GM18508 (cell line): ENCODE data around the gene DNMT3B.

Source experiments
- ATAC-seq: cut with Tn5 transposase; IDR thresholded peaks from one replicate; pipeline ENCODE4 v1.9.1; 2021; ENCODE audit warnings: moderate number of reproducible peaks; ENCODE audit not compliant: insufficient read depth, unreplicated experiment

Gene DNMT3B

DNA sequence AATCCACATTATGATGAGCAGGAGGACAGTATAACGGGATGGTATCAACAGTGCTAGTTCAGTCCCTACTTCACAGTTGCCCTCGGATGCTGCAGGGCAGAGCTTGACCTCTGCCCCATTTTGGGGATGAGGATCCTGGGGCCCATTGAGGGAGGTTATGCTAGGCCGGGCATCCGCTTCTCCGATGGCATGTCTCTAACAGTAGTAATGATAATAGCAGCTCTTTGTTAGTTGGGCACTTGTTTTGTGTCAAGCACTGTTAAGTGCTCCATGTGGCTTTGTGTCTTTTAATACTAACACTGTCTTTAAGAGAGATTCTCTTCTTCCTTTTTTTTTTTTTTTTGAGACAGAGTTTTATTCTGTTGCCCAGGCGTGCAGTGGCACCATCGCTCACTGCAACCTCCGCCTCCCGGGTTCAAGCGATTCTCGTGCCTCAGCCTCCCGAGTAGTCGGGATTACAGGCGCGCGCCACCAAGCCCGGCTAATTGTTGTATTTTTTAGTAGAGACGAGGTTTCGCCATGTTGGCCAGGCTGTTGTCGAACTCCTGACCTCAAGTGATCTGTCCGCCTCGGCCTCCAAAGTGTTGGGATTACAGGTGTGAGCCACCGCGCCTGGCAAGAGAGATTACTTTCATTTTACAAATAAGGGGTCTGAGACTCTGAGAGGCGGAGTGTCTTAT is 58.7 kb downstream of the DNMT3B start:
- no peak for ATAC-seq

DNA sequence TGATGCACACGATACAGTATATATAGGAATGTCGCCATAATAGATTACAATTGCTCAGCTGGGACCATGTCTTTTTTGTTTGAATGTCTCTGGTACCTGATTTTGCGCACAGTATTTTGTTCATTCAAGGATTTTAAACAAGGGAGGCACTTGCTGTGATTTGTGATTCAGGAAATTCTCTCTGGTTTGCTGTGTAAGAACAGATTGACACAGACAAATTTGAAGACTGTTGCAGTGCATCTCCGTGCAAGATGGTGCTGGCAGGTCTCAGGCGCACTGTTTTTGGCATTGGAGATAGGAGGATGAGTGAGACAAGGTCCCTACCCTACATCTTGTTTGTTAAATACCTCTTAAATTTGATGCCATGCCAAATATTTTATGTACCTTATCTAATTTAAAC is 60.0 kb downstream of the DNMT3B start:
- ATAC-seq, result no peak

DNA sequence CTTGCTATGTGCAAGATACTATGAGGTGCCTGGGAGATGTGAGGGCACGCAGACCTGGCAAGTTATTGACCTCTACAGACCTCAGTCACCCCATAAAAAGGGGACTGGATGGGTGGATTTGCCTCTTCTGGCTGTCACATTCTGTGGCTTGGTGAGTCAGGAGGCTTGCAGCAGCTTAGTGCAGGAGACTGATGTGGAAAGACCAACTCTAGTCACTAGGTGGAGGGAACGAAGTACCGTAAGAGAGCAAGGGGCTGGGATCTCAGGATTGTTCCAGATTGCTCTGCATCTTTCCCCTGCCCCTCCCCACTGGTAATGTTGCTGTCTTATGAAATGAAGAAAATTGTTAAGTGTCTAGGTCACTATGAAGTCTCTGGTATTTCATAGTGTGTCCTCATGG is 60.9 kb downstream of the DNMT3B start:
- no peak for ATAC-seq

DNA sequence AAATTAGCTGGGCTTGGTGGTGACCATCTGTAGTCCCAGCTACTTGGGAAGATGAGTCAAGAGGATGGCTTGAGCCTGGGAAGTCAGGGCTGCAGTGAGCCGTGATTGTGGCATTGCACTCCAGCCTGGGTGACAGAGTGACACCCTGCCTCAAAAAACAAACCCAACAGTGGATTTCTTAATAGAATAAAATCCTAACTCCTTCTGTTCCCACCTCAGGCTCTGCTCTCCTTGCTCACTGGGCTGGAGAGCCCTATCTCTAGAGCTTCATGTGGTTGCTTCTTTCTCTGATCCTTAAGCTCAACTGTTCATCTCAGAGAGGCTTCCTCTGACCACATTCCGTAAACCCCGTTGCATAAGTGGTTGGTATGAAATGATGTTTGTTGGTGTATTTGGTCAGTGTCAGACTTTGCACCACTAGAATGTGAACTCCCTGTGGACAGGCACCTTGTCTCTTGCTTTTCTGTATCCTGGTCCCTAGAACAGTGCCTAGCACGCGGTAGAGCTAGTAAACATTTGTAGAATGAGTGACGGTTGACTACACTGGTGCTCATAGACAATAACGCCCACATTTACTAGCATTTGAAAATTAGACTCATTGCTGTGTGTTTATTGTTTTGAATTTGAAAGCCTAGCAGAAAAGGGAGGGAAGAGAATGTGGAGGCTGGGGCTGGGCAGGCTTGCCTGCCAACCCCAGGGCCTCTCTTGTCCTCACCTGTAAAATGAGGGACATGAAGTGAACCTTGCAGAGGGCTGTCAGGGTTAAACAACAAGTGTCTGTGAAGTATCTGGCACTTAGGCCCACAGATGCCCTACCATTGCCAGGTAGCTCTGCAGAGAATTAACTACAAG is 61.8 kb downstream of the DNMT3B start:
- ATAC-seq, result no peak

DNA sequence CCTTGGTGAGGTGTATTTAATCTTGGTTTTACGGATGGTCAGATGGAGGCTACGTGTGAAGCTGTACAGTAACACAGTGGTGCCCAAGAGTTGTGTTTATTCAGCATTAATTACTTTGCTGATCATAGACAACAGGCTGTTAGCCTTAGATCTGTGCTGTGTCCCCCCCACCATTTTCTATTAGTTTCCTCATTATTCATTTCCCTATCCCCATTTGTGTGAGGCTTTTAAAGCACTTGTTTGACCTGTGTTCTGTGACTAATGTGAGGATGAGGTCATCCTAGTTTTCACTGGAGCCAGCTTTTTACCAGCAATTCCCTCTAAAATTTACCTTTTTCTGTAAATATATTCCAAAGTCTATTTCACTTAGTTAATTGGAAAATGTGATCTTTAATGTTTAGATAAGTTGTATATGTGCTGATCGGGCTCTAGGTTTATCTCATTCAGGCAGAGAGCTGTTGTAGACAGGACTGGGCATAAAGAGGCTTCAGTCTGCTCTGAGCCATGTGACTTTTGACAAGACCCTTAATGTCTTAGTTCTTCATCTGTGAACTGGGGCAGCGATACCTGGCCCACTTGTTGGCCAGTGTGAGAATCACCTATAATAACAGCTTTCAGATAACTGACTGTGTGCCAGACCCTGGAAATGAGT is 66.0 kb downstream of the DNMT3B start:
- ATAC-seq, result no peak

DNA sequence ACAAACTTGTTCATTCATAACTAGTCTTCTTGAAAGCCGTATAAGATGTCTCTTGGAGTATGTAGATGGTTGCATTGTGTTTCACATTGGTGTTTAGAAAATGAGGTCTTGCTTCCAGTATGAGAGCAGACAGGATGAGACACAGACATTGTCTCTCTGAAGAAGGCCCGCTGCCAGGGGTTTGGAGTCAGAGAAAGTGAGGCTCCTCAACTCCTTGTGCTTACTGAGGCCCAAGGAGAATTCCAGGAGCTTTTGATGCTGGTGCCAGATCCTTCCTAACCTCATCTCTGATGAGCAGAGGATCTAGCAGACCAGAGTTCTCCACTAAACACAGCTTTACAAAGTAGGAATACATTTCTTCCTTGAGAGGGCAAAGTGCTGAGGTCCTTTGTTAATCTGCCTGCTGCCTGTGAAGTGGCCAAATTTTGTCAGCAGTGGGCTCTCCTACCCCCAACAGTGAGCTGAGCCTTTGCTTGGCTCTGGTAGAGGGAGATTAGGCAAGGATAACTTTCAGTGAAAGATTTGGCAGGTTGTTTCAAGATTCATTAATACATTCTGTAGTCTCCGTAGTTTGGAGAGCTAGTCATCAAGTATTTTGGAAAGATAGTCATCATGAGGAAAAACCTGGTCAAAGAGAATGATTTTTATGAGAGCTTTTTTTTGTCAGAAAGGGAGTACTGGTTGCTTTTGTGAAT is 67.3 kb downstream of the DNMT3B start:
- no peak for ATAC-seq

DNA sequence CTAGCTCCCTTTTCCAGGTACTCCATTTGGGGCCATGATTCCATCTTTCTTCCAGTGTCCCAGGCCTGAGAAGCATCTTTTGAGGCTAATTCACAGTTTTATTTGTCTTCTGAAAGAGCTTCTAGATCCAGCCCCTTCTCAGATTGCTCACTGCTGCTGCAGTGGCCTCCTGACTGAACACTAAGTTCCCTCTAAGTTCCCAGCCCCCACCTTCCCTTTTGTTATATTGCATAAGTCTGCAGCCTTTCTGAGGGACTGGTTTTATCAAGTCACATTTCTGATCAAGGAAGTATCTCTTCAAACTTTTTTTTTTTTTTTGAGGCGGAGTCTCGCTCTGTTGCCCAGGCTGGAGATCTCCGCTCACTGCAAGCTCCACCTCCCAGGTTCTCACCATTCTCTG is 68.3 kb downstream of the DNMT3B start:
- no peak for ATAC-seq

DNA sequence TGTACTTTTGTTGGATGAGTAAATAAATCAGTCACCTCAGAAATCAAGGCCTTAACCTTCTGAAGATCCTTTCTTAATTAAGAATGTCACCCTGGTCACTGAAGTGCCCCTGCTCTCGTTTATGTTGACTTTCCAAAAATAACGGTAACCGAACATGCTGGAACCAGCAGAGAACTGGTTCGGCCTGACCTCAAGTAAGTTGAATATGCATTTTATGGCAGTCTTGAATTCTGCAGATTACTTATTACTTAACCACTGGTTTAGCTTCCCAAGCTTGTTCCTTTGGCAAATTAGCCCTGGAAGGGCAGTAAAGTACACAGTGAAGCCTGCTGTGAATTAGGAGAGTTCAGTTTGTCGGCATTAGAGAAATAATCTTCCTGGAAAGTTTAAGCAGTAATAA is 69.8 kb downstream of the DNMT3B start:
- ATAC-seq, result no peak

DNA sequence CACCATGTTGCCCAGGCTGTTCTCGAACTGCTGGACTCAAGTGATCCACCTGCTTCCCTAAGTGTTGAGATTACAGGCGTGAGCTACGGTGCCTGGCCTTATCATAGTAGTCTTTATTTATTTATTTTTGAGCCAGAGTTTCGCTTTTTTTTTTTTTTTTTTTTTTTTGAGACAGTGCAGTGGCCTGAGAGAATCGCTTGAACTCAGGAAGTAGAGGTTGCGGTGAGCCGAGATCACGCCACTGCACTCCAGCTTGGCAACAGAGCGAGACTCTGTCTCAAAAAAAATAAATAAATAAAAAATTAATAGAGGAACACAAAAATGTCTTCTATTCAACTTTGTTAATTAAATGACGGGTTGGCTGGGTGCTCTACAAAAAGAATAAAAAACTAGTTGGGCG is 70.5 kb downstream of the DNMT3B start:
- no peak for ATAC-seq

DNA sequence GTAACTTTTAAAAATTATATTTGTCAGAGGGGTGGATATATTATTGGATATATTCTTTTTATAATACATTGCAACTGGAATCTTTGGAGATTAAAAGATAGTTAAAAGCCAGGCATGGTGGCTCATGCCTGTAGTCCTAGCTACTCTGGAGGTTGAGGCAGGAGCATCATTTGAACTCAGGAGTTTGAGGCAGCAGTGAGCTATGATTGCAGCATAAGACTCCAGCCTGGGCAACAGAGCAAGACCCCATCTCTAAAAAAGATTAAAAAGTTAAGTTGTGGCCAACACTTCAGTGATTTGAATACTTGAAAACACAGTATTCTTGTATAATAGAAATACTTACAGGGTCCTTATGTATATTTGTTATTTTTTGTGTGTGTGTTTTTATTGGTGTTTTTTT is 72.8 kb downstream of the DNMT3B start:
- no peak for ATAC-seq

DNA sequence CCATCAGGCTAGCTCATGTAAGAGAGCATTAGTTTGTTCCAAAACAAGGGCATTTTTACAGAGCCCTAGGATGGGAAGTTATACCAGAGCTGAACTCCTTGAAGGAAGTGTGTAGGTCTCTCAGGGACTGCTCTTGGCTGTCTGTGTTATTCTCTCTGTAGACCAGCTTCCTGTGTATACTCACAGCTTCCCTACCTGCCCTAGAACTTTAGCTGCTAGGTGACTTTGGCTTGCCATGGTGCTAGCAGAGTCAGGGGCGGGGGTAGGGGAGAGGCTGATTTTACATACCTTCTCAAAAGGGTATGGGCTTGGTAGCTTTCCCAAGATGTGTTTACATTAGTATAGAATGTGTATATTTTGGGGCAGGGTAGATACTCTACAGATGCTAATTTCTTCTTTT is 75.0 kb downstream of the DNMT3B start:
- no peak for ATAC-seq

DNA sequence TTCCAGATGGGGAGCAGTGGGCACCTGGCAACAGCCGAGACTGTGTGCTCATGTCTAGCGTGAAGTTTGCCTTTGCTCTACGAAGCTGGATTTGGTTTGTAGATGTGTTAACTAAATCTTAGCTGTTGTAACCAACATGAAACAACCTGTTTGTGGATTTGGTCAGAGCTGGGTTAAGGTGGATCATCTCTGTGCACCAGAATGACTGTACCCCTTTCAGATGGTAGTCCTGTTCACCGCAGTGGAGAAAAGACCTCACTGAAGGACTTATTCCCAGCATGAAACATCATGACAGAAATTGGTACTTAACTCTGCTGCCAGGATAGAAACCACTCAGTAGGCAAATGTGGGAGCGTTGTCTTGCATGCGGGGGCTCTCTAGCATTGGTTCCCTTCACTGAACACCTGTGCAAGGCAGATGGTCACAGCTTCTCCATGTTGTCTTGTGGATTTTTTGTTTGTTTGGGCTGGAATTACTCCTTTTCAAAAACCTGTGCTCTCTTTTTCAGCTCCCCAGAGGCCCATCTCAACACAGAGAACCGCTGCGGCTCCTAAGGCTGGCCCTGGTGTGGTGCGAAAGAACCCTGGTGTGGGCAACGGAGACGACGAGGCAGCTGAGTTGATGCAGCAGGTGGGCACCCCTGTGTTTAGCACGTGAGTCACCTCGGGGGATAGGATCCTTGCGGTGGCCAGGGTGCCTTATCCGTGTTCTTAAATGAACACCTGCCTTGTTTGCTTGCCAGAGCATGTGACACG is 77.2 kb downstream of the DNMT3B start:
- ATAC-seq, result no peak

DNA sequence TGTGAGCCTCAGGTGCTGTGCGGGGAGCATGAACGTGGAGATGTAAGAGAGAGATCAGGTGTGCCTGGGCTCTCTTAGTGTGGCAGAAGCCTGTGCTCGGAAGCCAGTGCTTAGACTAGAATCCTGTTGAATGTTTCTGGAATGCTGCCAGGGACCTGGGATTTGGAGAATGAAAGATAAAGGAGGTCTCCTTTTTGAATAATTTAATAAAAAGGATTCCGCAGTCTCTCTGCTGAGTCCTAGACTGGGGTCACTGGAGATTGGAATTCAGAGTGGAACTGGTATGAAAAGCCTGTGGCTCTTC is 77.7 kb downstream of the DNMT3B start:
- ATAC-seq, result no peak

DNA sequence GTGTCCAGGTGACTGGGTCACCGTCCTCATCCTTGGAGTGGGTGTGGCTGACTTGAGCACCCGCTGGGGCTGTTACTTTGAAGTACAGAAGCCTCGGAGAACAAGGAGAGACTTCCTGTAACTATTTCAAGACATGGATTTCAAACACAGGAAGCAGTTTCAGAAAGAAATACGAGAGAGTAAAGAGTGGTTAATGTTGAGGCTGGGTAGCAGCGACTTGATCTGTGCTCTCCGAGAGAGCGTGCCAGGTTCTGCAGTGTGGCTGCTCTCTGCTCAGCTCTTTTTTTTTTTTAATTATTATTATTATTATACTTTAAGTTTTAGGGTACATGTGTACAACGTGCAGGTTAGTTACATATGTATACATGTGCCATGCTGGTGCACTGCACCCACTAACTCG is 79.0 kb downstream of the DNMT3B start:
- no peak for ATAC-seq

DNA sequence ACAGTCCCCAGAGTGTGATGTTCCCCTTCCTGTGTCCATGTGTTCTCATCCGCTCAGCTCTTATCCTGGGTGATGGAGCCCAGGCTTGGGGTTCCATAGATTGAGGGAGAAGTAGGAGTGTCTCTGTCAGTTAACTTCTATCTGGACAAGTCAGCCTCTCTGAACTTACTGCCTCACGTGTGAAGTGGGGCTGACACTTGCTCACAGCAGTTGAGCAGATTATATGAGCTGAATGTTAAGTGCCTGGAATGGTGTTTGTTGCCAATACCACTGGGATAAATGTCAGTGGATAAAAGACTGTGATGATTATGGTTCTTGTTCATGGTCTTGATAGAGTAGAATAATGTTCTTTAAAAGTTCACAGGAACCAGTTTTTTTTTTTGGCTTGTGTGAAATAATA is 79.4 kb downstream of the DNMT3B start:
- no peak for ATAC-seq

DNA sequence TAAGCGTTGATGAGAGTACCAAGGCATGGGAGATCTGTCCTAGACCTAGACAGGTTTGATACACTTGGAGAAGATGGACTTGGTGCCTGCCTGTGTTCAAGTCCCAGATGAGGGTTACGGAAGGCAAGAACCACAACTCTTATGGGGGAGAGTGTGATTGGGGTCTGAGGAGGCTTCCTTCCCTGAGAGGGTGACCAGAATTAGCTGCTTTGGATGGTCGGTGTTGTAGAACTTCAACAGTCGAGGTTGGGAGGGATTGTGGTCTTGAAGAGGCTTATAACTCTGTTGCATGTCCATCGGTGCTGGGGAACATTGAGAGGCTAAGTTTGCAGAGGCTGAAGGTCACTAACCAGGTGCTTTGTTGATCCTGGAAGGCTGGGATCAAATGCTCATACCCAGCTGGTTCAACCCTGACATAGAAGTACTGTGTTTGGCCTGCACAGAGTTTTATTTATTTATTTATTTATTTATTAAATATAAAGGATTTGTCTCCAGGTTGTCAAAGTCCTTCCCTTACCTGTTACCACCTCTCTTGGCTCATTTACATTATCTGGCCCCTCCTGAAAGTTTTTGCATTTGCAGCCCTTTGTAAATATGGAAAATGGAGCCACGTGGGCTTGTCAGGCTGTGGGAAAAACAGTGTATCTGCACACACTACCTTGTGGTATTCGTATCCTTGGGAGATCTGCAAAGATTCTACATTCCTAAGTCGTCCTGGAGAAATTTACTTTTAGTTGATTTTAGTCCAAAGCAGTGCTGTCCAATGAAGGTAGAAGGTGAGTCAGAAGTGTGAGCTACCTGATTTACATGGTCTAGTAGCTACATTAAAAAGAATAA is 80.7 kb downstream of the DNMT3B start:
- no peak for ATAC-seq

DNA sequence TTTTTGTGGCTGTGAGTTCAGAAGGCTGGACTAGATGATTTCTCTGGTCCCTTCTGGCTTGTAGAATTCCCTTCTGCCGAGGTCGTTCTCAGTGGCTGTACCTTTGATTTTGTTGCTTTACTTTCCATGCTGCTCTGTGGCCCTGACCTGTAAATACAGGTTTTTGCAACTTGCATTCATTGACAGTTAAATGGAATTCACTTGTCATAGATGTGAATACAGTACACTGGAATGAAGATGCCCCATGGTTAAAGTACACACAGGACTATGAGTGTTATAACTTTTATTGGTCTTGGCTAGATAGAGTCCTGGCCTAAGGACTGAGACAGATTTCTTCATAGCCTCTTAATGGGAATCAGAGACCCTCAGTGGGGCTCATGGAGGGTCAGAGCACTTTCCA is 83.6 kb downstream of the DNMT3B start:
- no peak for ATAC-seq

DNA sequence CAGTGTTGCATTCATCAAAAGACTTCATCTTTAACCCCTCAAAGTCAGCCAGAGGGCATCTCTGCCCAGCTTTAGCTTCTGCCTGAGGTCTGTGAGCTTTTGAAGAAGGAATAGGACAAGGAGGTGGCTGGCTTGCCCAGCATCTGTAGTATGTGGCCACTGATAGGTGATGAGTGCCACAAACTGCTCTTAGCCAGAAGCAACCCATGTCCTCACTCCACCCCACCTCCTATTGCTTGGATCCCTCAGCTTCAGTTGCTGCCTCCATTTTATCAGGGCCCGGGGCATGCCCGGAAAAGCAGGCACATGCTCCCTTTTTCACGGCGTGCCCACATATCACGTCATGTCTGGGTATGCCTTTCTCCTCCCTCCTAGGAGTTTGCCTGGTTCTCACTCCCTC is 84.7 kb downstream of the DNMT3B start:
- no peak for ATAC-seq

DNA sequence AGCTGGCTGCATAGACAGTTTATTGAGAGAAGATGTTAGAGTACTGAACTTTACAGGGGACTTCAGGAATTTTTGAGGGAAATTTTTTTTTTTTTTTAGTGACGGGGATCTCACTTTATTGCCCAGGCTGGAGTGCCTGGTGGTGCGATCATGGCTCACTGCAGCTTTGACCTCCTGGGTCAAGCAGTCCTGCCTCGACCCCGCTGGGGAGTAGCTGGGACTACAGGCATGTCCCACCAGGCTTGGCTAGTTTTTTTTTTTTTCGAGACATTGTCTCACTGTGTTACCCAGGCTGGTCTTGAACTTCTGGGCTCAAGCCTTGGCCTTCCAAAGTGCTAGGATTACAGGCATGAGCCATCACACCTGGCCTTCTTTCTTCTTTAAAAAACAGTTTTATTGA is 85.8 kb downstream of the DNMT3B start:
- ATAC-seq, result no peak

DNA sequence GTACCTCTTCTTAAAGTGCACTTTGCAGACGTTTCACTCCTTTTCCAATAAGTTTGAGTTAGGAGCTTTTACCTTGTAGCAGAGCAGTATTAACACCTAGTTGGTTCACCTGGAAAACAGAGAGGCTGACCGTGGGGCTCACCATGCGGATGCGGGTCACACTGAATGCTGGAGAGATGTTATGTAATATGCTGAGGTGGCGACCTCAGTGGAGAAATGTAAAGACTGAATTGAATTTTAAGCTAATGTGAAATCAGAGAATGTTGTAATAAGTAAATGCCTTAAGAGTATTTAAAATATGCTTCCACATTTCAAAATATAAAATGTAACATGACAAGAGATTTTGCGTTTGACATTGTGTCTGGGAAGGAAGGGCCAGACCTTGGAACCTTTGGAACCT is 86.7 kb downstream of the DNMT3B start:
- no peak for ATAC-seq
